GM06990 (cell line): ENCODE data around the gene SOX18.

Experiments
- DNase-seq: peaks from one replicate; pipeline ENCODE4 v3.0.0-alpha.2; 2011; ENCODE audit not compliant: insufficient read length; ENCODE audit errors: extremely low read depth
- H3K27me3 ChIP-seq: replicated peaks from 2 replicates; pipeline ENCODE4 v1.6.0; 2011; ENCODE audit warnings: low read length; ENCODE audit not compliant: control insufficient read depth, insufficient read depth
- H3K36me3 ChIP-seq: 2 replicates; pipeline ENCODE4 v1.5.1; 2011; ENCODE audit warnings: low read length; ENCODE audit not compliant: control insufficient read depth, insufficient read depth
- H3K4me3 ChIP-seq: replicated peaks from 2 replicates; pipeline ENCODE4 v1.5.1; 2011; ENCODE audit warnings: low read depth, mild to moderate bottlenecking, control low read depth, low read length
- TF ChIP-seq, protein P1 (sequence below): IDR thresholded peaks from 2 replicates; pipeline ENCODE4 v1.5.1; 2011; ENCODE audit warnings: low read length, control low read depth, mild to moderate bottlenecking, inconsistent platforms; ENCODE audit not compliant: insufficient read depth, poor library complexity, severe bottlenecking

The SOX18 gene

GRCh38 chr20:64056889-64057627 lies 7.6 kb upstream of the SOX18 start:
- H3K27me3 ChIP-seq: no peaks in the 10 kb centered on the region
- H3K4me3 ChIP-seq: peak overlapping the region; percentile 47
- DNase-seq: peak; percentile 69
- H3K36me3 ChIP-seq: no peaks in the 10 kb centered on the region
- TF ChIP-seq, protein P1, sequence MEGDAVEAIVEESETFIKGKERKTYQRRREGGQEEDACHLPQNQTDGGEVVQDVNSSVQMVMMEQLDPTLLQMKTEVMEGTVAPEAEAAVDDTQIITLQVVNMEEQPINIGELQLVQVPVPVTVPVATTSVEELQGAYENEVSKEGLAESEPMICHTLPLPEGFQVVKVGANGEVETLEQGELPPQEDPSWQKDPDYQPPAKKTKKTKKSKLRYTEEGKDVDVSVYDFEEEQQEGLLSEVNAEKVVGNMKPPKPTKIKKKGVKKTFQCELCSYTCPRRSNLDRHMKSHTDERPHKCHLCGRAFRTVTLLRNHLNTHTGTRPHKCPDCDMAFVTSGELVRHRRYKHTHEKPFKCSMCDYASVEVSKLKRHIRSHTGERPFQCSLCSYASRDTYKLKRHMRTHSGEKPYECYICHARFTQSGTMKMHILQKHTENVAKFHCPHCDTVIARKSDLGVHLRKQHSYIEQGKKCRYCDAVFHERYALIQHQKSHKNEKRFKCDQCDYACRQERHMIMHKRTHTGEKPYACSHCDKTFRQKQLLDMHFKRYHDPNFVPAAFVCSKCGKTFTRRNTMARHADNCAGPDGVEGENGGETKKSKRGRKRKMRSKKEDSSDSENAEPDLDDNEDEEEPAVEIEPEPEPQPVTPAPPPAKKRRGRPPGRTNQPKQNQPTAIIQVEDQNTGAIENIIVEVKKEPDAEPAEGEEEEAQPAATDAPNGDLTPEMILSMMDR: no peak

DNA sequence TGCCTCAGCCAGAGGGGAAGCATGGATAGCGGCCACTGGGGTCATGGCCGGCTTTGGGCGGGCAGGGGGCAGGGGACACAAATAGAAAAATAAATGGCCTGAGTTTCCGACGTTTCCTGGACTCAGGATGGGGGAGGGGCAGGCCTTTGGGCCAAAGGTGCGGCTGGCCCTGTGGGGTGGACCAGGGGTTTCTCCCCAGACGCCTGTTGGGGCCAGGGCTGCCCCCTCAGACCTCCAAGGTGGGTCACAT lies 7.1 kb upstream of the SOX18 start:
- no peaks in the 10 kb centered on the region for H3K36me3 ChIP-seq
- TF ChIP-seq, protein P1: no peak
- no peak overlapping the region for H3K4me3 ChIP-seq
- DNase-seq: no peak
- no peaks in the 10 kb centered on the region for H3K27me3 ChIP-seq

- DNase-seq: no peak
- Histone ChIP-seq H3K4me3 (no peak overlapping the region), H3K36me3 (no peaks in the 10 kb centered on the region), H3K27me3 (no peaks in the 10 kb centered on the region)
- TF ChIP-seq, protein P1: no peak
Measured at GRCh38 chr20:64055893-64056638, 6.6 kb upstream of the SOX18 start.

DNA sequence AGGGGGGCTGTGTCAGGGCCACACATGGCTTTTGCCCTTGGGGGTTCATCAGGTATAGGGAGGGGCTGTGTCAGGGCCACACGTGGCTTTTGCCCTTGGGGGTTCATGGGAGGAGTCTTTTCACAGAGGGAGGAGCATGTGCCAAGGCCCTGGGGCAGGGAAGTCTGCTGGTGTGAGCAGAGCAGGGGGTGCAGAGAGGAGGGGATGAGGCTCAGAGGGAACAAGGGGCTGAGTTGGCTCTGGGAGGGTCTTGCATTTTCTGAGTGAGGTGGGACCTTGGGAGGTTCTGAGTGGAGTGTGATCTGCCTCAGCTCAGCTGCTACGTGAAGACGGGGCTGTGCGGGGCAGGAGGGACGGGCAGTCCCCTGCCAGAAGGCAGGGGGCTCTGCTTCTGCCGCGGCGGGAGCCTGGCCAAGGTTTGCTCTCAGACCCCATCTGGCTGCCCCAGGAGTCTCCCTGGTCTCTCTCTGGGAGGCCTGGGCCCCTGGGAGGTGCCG lies 6.0 kb upstream of the SOX18 start:
- Histone ChIP-seq H3K4me3 (no peak overlapping the region), H3K27me3 (no peaks in the 10 kb centered on the region), H3K36me3 (no peaks in the 10 kb centered on the region)
- TF ChIP-seq, protein P1: no peak
- no peak for DNase-seq

GRCh38 chr20:64053841-64054661 lies 4.6 kb upstream of the SOX18 start:
- TF ChIP-seq, protein P1: peak; percentile 48
- DNase-seq: no peak

More at GRCh38 chr20:64053841-64054661, 4.6 kb upstream of the SOX18 start:
- Histone ChIP-seq H3K27me3 (no peaks in the 10 kb centered on the region), H3K36me3 (no peaks in the 10 kb centered on the region), H3K4me3 (no peak overlapping the region)
